Liver (tissue), 9 donors: ENCODE results near the gene CFAP61. TPM values are rescaled to one million over a fixed set of nuclear protein-coding genes. Genes with fewer than 3 reads are reported as not detected.

Experiments
- DNase-seq: peaks from one replicate; pipeline ENCODE4 v3.0.0-alpha.2; 2017; ENCODE audit warnings: low spot score
- H3K27ac ChIP-seq, 2 donors: one replicate each; pipeline ENCODE4 v1.7.0; 2013; ENCODE audit warnings: inconsistent platforms in 2 of 2, low read length in 2 of 2, control low read depth in 1 of 2, low read depth in 1 of 2, mild to moderate bottlenecking in 1 of 2
- H3K27me3 ChIP-seq, 4 donors: one replicate each; pipeline versions ENCODE4 v1.6.1 to v1.7.0; 2013; ENCODE audit warnings: low read length in 3 of 4, inconsistent platforms in 1 of 4, mild to moderate bottlenecking in 1 of 4, moderate library complexity in 1 of 4; ENCODE audit not compliant: control insufficient read depth in 4 of 4, insufficient read depth in 4 of 4
- H3K36me3 ChIP-seq, 4 donors: one replicate each; pipeline versions ENCODE4 v1.6.1 to v1.7.0; 2013; ENCODE audit warnings: low read length in 3 of 4, mild to moderate bottlenecking in 3 of 4, low read depth in 1 of 4, moderate library complexity in 1 of 4; ENCODE audit not compliant: control insufficient read depth in 4 of 4, insufficient read depth in 3 of 4
- H3K4me1 ChIP-seq, 4 donors: one replicate each; pipeline versions ENCODE4 v1.6.1 to v1.7.0; 2013; ENCODE audit warnings: low read length in 3 of 4, mild to moderate bottlenecking in 3 of 4, moderate library complexity in 1 of 4; ENCODE audit not compliant: control insufficient read depth in 4 of 4, insufficient read depth in 4 of 4
- H3K4me3 ChIP-seq, 3 donors: one replicate each; pipeline versions ENCODE4 v1.6.1 to v1.7.0; 2013; ENCODE audit warnings: low read length in 3 of 3, control low read depth in 1 of 3, low read depth in 1 of 3, mild to moderate bottlenecking in 1 of 3
- H3K9ac ChIP-seq, 2 donors: one replicate each; pipeline ENCODE4 v1.7.0; 2013; ENCODE audit warnings: low read length in 2 of 2, mild to moderate bottlenecking in 2 of 2, moderate library complexity in 2 of 2, control low read depth in 1 of 2, low read depth in 1 of 2
- H3K9me3 ChIP-seq, 4 donors: one replicate each; pipeline versions ENCODE4 v1.6.1 to v1.7.0; 2013; ENCODE audit warnings: low read length in 3 of 4; ENCODE audit not compliant: control insufficient read depth in 4 of 4
- CTCF ChIP-seq: fragments of 150-350 bp; IDR thresholded peaks from 2 replicates; pipeline ENCODE4 v1.5.1; 2017; ENCODE audit warnings: improper control_type of control experiment, low read depth, low read length; ENCODE audit not compliant: missing input control
- EGR1 ChIP-seq, 2 donors: IDR thresholded peaks; 2 replicates each; pipeline ENCODE4 v1.6.1; 2016 to 2018; ENCODE audit warnings: antibody characterized with exemption in 2 of 2, low read depth in 2 of 2
- FOXA1 ChIP-seq: IDR thresholded peaks from 2 replicates; pipeline ENCODE4 v1.6.1; 2016; ENCODE audit warnings: antibody characterized with exemption
- FOXA2 ChIP-seq: IDR thresholded peaks from 2 replicates; pipeline ENCODE4 v1.6.1; 2016; ENCODE audit warnings: antibody characterized with exemption
- GABPA ChIP-seq, 2 donors: IDR thresholded peaks in 1 of 2; conservative IDR thresholded peaks in 1 of 2; 2 replicates each; pipeline ENCODE4 v1.6.1; 2016; ENCODE audit warnings: antibody characterized with exemption in 2 of 2, mild to moderate bottlenecking in 1 of 2, moderate library complexity in 1 of 2
- HNF4A ChIP-seq, 2 donors: conservative IDR thresholded peaks; 2 replicates each; pipeline ENCODE4 v1.6.1; 2016; ENCODE audit warnings: antibody characterized with exemption in 2 of 2, mild to moderate bottlenecking in 2 of 2
- HNF4G ChIP-seq: IDR thresholded peaks from 2 replicates; pipeline ENCODE4 v1.6.1; 2016; ENCODE audit warnings: antibody characterized with exemption
- JUND ChIP-seq, 2 donors: IDR thresholded peaks; 2 replicates each; pipeline ENCODE4 v1.6.1; 2016; ENCODE audit warnings: antibody characterized with exemption in 2 of 2
- REST ChIP-seq: IDR thresholded peaks from 2 replicates; pipeline ENCODE4 v1.6.1; 2016; ENCODE audit warnings: antibody characterized with exemption, mild to moderate bottlenecking
- RXRA ChIP-seq, 2 donors: IDR thresholded peaks; 2 replicates each; pipeline ENCODE4 v1.6.1; 2017 to 2018; ENCODE audit warnings: antibody characterized with exemption in 2 of 2, mild to moderate bottlenecking in 1 of 2
- SP1 ChIP-seq: IDR thresholded peaks from 2 replicates; pipeline ENCODE4 v1.6.1; 2018; ENCODE audit warnings: antibody characterized with exemption, mild to moderate bottlenecking
- TAF1 ChIP-seq: conservative IDR thresholded peaks from 2 replicates; pipeline ENCODE4 v1.6.1; 2016; ENCODE audit warnings: antibody characterized with exemption, mild to moderate bottlenecking
- YY1 ChIP-seq: IDR thresholded peaks from 2 replicates; pipeline ENCODE4 v1.6.1; 2016; ENCODE audit warnings: antibody characterized with exemption, mild to moderate bottlenecking
- WGBS: extraction: QIAGEN DNeasy Blood & Tissue Kit; methylation state at CpG from one replicate; pipeline ENCODE4 v1.1.7; 2013; 5-methylcytosine and 5-hydroxymethylcytosine counted together
- polyA plus RNA-seq, 2 donors: library from polyadenylated mRNA; stranded (reverse) in 1 of 2; unstranded in 1 of 2; fragments of 200-250 nt in 1 of 2; fragments of >200 nt in 1 of 2; fragmentation: Nextera tagmentation in 1 of 2; extraction: Ambion mirVana in 1 of 2; gene quantifications; one replicate each; pipeline versions ENCODE4 v1.2.1 to v1.2.3, GENCODE V29; 2013 to 2015
- total RNA-seq, 2 donors: library from RNA; depleted of rRNA; stranded (reverse); fragments of >200 nt; gene quantifications; one replicate each; pipeline ENCODE4 v1.2.3, GENCODE V29; 2014
- TF ChIP-seq, protein P1 (sequence below): IDR thresholded peaks from 2 replicates; pipeline ENCODE4 v1.6.1; 2016; ENCODE audit warnings: antibody characterized with exemption
- donor health status: healthy.
- donor health status: healthy.
- donor health status: healthy.
- donor health status: healthy.
- donor health status: healthy.

CFAP61 gene
- total and polyA plus RNA-seq, 4 donors, result 0.05 TPM; not detected in 3

GRCh38 chr20:20297181-20297580 is 244.8 kb downstream of the CFAP61 start:
- WGBS, result 29% methylated on average over 3 of the region's 3 CpGs
- Histone ChIP-seq H3K4me1 (no peaks in the 10 kb centered on the region), H3K36me3 (no peaks in the 10 kb centered on the region), H3K27me3 (no peaks in the 10 kb centered on the region), H3K9ac (no peak overlapping the region), H3K27ac (no peak overlapping the region), H3K4me3 (no peak overlapping the region), H3K9me3 (peaks cover 0 to 2% (median under 1%) of the 10 kb centered on the region in 4 donors)
- no peak for DNase-seq
- TF ChIP-seq GABPA (IDR thresholded peaks at IDR 0.05 in 1 of 2, conservative IDR thresholded peaks at IDR 0.05 in 1 of 2), result no peak
- TF ChIP-seq HNF4G, result no peak
- TF ChIP-seq FOXA2, result no peak
- no peak for TF ChIP-seq REST
- TF ChIP-seq, protein P1, sequence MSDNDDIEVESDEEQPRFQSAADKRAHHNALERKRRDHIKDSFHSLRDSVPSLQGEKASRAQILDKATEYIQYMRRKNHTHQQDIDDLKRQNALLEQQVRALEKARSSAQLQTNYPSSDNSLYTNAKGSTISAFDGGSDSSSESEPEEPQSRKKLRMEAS, result no peak
- TF ChIP-seq JUND (IDR thresholded peaks at IDR 0.05), result no peak
- no peak for TF ChIP-seq FOXA1
- TF ChIP-seq CTCF, result no peak

DNA sequence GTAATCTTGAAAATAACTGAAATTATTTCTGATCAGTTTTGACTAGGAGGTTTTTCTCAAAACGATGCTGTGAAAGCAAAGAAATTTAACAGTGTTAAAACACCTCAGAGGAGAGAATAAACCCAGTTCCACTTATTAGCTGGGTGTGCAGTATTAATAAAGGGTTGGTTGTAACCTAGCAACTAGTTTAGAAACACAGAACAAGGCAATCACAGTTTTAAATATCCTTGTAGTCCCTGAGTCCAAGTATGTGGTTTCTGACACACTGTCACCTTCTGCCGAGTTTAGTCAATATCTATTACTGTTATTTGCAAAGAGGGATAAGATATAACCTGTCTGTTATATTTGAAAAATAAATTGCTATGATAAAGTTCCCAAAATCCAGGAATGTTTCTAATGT is 245.4 kb downstream of the CFAP61 start:
- DNase-seq, result no peak
- Histone ChIP-seq H3K4me3 (no peak overlapping the region), H3K27me3 (no peaks in the 10 kb centered on the region), H3K27ac (no peak overlapping the region), H3K9me3 (peaks cover 0 to under 1% (median 0%) of the 10 kb centered on the region in 4 donors), H3K4me1 (no peaks in the 10 kb centered on the region), H3K9ac (no peak overlapping the region), H3K36me3 (no peaks in the 10 kb centered on the region)
- 53% methylated on average over 2 of the region's 2 CpGs for WGBS
- TF ChIP-seq GABPA (IDR thresholded peaks at IDR 0.05 in 1 of 2, conservative IDR thresholded peaks at IDR 0.05 in 1 of 2) (no peak), TAF1 (no peak), JUND (IDR thresholded peaks at IDR 0.05) (no peak), FOXA2 (no peak), HNF4G (no peak), SP1 (no peak), CTCF (no peak), EGR1 (IDR thresholded peaks at IDR 0.05; ENCODE audit: low read depth in 2 of 2) (no peak), FOXA1 (no peak), YY1 (no peak), REST (no peak), HNF4A (conservative IDR thresholded peaks at IDR 0.05) (no peak), RXRA (IDR thresholded peaks at IDR 0.05) (no peak)
- TF ChIP-seq, protein P1, result no peak
